ENCODE measurements around the gene PREX1.

- no peak for TF ChIP-seq CTCF (conservative IDR thresholded peaks at IDR 0.05; ENCODE audit: low read depth, low read length)
- no peak for TF ChIP-seq RFX5 (IDR thresholded peaks at IDR 0.05; ENCODE audit: low read depth, low read length)
- no peak for TF ChIP-seq POLR2A (IDR thresholded peaks at IDR 0.05; ENCODE audit: low read depth, low read length)
- TF ChIP-seq, protein P1, sequence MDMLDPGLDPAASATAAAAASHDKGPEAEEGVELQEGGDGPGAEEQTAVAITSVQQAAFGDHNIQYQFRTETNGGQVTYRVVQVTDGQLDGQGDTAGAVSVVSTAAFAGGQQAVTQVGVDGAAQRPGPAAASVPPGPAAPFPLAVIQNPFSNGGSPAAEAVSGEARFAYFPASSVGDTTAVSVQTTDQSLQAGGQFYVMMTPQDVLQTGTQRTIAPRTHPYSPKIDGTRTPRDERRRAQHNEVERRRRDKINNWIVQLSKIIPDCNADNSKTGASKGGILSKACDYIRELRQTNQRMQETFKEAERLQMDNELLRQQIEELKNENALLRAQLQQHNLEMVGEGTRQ (IDR thresholded peaks at IDR 0.05; ENCODE audit: low read depth, low read length): no peak
- TF ChIP-seq MXI1 (IDR thresholded peaks at IDR 0.05; ENCODE audit: borderline replicate concordance, low read depth, low read length): no peak
- no peak for TF ChIP-seq RCOR1 (IDR thresholded peaks at IDR 0.05; ENCODE audit: insufficient replicate concordance, low read length)
- no peak for TF ChIP-seq CEBPB (IDR thresholded peaks at IDR 0.05; ENCODE audit: low read depth, low read length)
- no peak for TF ChIP-seq RAD21 (IDR thresholded peaks at IDR 0.05; ENCODE audit: low read length)
- no peak for TF ChIP-seq FOS (IDR thresholded peaks at IDR 0.05; ENCODE audit: low read depth, low read length)
Measured at GRCh38 chr20:48647858-48648257, 179.9 kb downstream of the PREX1 start.
